Loucy (cell line): ENCODE measurements around the gene VPS13D.

ENCODE experiments used
- CTCF ChIP-seq: fragments of 200-600 bp; sonication (generic); conservative IDR thresholded peaks from 2 replicates; pipeline ENCODE4 v1.5.1; 2014; ENCODE audit warnings: mild to moderate bottlenecking, antibody characterized with exemption, low read length
- EZH2phosphoT487 ChIP-seq: fragments of 200-600 bp; IDR thresholded peaks from 2 replicates; pipeline ENCODE4 v1.6.1; 2018; ENCODE audit warnings: antibody characterized with exemption, mild to moderate bottlenecking, moderate library complexity, borderline replicate concordance

DNA sequence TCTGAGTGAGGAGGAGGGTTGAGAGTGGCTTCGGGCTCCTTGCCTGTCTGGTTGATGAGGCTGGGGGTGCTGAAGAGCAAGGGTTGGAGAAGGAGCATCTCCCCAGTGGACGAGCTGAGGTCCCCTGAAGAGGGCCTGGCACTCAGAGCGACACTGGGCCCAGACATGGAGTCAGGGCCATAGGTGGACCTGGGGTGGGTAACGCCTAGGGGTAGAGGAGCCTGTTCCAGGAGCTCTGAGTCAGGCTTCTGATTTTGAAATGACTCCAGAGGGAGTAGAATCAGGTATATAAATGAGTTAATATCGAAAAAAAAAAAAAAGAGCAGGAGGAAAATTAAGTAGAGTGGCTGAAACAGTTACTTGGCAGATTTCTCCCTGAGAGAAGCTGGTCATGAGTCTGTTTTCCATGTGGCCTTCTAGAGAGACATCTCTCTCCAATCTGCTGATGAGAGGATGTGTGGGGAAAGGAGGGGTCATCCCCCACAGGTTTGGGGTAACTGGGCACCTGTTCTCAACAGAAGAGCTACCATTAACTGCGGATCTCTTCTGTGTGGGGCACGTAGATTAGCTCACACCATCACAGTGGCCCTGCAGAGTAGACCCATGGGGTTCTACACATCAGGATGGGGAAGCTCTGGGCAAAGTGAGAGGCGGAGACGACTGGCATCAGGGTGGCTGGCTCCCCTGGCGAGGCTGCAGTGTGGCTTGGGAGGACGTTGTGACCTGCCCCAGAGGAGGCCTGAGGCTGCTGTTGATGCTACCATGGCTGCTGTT is 272.7 kb downstream of the VPS13D start:
- TF ChIP-seq CTCF (no peak), EZH2phosphoT487 (no peak)
